ENCODE measurements around the gene PLCH1. TPM values are rescaled to one million over a fixed set of nuclear protein-coding genes. Genes with fewer than 3 reads are reported as not detected.

Gene PLCH1
- total and polyA plus RNA-seq, 10 of the 15 experiments (the other 5 are each of a cell fraction or from before 2014, with no cell fraction given): 0.03 to 0.22 (median 0.04) TPM; not detected in 5

DNA sequence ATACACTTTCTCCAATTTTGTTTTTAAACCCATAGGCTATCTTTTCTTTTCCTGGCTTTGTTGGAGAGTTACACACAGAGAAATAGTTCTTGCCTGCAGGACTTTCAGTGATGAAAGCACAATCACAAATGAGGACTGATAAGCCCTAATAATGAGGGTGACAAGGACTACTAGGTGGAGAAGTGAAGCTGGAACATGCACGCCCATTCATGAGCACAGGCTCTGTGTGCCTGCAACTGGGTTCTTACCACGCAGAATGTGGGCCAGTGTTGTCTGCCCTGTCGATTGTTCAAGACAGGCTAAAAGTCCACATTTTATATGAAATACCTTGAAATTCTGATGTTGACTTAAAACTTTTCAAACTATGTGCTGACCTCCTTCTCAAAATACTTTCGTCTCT, 289.1 kb downstream of the PLCH1 start (continued):
- TF ChIP-seq, protein P1, sequence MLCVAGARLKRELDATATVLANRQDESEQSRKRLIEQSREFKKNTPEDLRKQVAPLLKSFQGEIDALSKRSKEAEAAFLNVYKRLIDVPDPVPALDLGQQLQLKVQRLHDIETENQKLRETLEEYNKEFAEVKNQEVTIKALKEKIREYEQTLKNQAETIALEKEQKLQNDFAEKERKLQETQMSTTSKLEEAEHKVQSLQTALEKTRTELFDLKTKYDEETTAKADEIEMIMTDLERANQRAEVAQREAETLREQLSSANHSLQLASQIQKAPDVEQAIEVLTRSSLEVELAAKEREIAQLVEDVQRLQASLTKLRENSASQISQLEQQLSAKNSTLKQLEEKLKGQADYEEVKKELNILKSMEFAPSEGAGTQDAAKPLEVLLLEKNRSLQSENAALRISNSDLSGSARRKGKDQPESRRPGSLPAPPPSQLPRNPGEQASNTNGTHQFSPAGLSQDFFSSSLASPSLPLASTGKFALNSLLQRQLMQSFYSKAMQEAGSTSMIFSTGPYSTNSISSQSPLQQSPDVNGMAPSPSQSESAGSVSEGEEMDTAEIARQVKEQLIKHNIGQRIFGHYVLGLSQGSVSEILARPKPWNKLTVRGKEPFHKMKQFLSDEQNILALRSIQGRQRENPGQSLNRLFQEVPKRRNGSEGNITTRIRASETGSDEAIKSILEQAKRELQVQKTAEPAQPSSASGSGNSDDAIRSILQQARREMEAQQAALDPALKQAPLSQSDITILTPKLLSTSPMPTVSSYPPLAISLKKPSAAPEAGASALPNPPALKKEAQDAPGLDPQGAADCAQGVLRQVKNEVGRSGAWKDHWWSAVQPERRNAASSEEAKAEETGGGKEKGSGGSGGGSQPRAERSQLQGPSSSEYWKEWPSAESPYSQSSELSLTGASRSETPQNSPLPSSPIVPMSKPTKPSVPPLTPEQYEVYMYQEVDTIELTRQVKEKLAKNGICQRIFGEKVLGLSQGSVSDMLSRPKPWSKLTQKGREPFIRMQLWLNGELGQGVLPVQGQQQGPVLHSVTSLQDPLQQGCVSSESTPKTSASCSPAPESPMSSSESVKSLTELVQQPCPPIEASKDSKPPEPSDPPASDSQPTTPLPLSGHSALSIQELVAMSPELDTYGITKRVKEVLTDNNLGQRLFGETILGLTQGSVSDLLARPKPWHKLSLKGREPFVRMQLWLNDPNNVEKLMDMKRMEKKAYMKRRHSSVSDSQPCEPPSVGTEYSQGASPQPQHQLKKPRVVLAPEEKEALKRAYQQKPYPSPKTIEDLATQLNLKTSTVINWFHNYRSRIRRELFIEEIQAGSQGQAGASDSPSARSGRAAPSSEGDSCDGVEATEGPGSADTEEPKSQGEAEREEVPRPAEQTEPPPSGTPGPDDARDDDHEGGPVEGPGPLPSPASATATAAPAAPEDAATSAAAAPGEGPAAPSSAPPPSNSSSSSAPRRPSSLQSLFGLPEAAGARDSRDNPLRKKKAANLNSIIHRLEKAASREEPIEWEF (IDR thresholded peaks at IDR 0.05; ENCODE audit: insufficient replicate concordance, low read depth, low read length): no peak
- TF ChIP-seq ZNF384 (IDR thresholded peaks at IDR 0.05; ENCODE audit: borderline replicate concordance, low read depth, low read length) (no peak), SREBF2 (IDR thresholded peaks at IDR 0.05; ENCODE audit: low read length) (no peak)

DNA sequence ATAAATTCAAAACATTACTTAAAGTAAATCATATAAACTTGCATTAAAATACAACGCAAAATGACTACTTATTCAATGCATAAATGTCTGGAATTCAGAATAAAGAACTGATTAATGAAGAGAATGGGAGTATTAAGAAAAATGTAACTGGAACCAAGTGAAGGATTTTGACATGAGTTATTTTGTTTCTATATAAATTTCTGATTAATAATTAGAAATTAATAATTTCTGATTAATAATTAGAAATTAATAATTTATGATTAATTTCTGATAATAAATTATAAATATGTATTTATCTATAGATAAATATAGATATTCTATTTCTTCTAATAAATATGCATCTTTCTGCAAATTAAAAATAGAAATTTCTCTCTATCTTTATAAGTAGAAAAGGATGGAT, 291.4 kb downstream of the PLCH1 start:
- Histone ChIP-seq H3K27ac (ENCODE audit: control insufficient read depth, insufficient read depth) (no peak overlapping the region), H3K4me2 (ENCODE audit: control insufficient read depth, insufficient read depth) (no peak overlapping the region), H3K4me3 (no peak overlapping the region), H2AFZ (ENCODE audit: control insufficient read depth, low read depth, low read length) (no peak overlapping the region), H3K4me1 (ENCODE audit: control insufficient read depth, insufficient read depth, low read length) (no peaks in the 10 kb centered on the region), H3K9me3 (replicated peaks; ENCODE audit: control insufficient read depth, insufficient read depth, low read length) (no peaks in the 10 kb centered on the region), H4K20me1 (ENCODE audit: control insufficient read depth, insufficient read depth) (no peaks in the 10 kb centered on the region; the same call in 1 of the 2 replicates), H3K9ac (ENCODE audit: control insufficient read depth, insufficient read depth, low read length) (no peak overlapping the region), H3K36me3 (ENCODE audit: control insufficient read depth in 2 of 2, insufficient read depth in 2 of 2, low read length in 1 of 2) (no peaks in the 10 kb centered on the region), H3K27me3 (replicated peaks in 1 of 2; ENCODE audit: control insufficient read depth in 2 of 2, insufficient read depth in 2 of 2, low read length in 1 of 2) (no peaks in the 10 kb centered on the region; a peak in 1 of 4 replicates), H3K79me2 (ENCODE audit: control insufficient read depth, insufficient read depth, low read length) (no peaks in the 10 kb centered on the region)
- ChIA-PET POLR2A (no interaction called here), CTCF (no interaction called here), RAD21 (ENCODE audit: unreplicated experiment) (no interaction called here), SMC1A (ENCODE audit: uncharacterized antibody, unreplicated experiment) (no interaction called here)
- in situ Hi-C loops (cut with MboI): no loop called here
- WGBS (ENCODE audit: insufficient coverage, insufficient replicate concordance, low lambda C conversion rate, missing lambda C conversion rate): 0% methylated on average over 1 of the region's 1 CpG
- BruUV-seq (replicated peaks): no TSS peak
- FAIRE-seq: no peak
- no peak for DNase-seq (ENCODE audit: low read depth, low spot score)
- intact Hi-C loops (cut with micrococcal nuclease; ENCODE audit: unreplicated experiment): no loop called here
- no peak for ATAC-seq
- no peak for TF ChIP-seq ZNF274 (IDR thresholded peaks at IDR 0.05; ENCODE audit: insufficient read depth, insufficient read length)
- TF ChIP-seq JUND (IDR thresholded peaks at IDR 0.05; ENCODE audit: low read depth, low read length): no peak
- TF ChIP-seq, protein P2, sequence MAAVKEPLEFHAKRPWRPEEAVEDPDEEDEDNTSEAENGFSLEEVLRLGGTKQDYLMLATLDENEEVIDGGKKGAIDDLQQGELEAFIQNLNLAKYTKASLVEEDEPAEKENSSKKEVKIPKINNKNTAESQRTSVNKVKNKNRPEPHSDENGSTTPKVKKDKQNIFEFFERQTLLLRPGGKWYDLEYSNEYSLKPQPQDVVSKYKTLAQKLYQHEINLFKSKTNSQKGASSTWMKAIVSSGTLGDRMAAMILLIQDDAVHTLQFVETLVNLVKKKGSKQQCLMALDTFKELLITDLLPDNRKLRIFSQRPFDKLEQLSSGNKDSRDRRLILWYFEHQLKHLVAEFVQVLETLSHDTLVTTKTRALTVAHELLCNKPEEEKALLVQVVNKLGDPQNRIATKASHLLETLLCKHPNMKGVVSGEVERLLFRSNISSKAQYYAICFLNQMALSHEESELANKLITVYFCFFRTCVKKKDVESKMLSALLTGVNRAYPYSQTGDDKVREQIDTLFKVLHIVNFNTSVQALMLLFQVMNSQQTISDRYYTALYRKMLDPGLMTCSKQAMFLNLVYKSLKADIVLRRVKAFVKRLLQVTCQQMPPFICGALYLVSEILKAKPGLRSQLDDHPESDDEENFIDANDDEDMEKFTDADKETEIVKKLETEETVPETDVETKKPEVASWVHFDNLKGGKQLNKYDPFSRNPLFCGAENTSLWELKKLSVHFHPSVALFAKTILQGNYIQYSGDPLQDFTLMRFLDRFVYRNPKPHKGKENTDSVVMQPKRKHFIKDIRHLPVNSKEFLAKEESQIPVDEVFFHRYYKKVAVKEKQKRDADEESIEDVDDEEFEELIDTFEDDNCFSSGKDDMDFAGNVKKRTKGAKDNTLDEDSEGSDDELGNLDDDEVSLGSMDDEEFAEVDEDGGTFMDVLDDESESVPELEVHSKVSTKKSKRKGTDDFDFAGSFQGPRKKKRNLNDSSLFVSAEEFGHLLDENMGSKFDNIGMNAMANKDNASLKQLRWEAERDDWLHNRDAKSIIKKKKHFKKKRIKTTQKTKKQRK (IDR thresholded peaks at IDR 0.05; ENCODE audit: low read depth, low read length): no peak
- TF ChIP-seq, protein P3, sequence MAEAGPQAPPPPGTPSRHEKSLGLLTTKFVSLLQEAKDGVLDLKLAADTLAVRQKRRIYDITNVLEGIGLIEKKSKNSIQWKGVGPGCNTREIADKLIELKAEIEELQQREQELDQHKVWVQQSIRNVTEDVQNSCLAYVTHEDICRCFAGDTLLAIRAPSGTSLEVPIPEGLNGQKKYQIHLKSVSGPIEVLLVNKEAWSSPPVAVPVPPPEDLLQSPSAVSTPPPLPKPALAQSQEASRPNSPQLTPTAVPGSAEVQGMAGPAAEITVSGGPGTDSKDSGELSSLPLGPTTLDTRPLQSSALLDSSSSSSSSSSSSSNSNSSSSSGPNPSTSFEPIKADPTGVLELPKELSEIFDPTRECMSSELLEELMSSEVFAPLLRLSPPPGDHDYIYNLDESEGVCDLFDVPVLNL (IDR thresholded peaks at IDR 0.05; ENCODE audit: low read depth, low read length): no peak
- no peak for TF ChIP-seq CEBPB (IDR thresholded peaks at IDR 0.05; ENCODE audit: borderline replicate concordance in 1 of 2, low read depth in 2 of 2, low read length in 2 of 2)
- TF ChIP-seq JUNB (IDR thresholded peaks at IDR 0.05): no peak
- TF ChIP-seq MXI1 (IDR thresholded peaks at IDR 0.05; ENCODE audit: low read depth, low read length): no peak
- no peak for TF ChIP-seq KDM1A (IDR thresholded peaks at IDR 0.05; ENCODE audit: borderline replicate concordance)
- TF ChIP-seq PAX8 (IDR thresholded peaks at IDR 0.05): no peak
- no peak for TF ChIP-seq SIN3A (IDR thresholded peaks at IDR 0.05; ENCODE audit: low read depth, low read length)
- no peak for TF ChIP-seq EP300 (IDR thresholded peaks at IDR 0.05; ENCODE audit: borderline replicate concordance in 1 of 2, control insufficient read depth in 1 of 2, low read depth in 2 of 2, low read length in 2 of 2)
